Naive B cell (primary cell): Measurements from ENCODE around the gene RFNG. TPM values are rescaled to one million over a fixed set of nuclear protein-coding genes. Genes with fewer than 3 reads are reported as not detected.

ENCODE experiments used
- ATAC-seq, 2 donors: fragments of 150-1000 bp; cut with Tn5 transposase; 2 replicates each; pipeline ENCODE4 v1.10.0; 2021; ENCODE audit warnings: low read depth in 2 of 2, mild to moderate bottlenecking in 2 of 2, moderate library complexity in 2 of 2
- DNase-seq: peaks from one replicate; pipeline ENCODE4 v3.0.0; 2022
- H3K27ac Mint-ChIP-seq, 6 donors: one replicate each; pipeline ENCODE4 v1.8.0; 2020 to 2022; ENCODE audit warnings: mild to moderate bottlenecking in 6 of 6, mixed read lengths in 6 of 6, moderate library complexity in 5 of 6, inconsistent platforms in 2 of 6
- H3K27me3 Mint-ChIP-seq, 3 donors: one replicate each; pipeline ENCODE4 v1.8.0; 2021 to 2022; ENCODE audit warnings: mixed read lengths in 3 of 3, mild to moderate bottlenecking in 1 of 3
- H3K36me3 Mint-ChIP-seq, 2 donors: one replicate each; pipeline ENCODE4 v1.8.0; 2020 to 2022; ENCODE audit warnings: mixed read lengths in 2 of 2, inconsistent platforms in 1 of 2, mild to moderate bottlenecking in 1 of 2
- H3K4me1 Mint-ChIP-seq, 3 donors: one replicate each; pipeline ENCODE4 v1.8.0; 2020 to 2022; ENCODE audit warnings: mixed read lengths in 3 of 3, inconsistent platforms in 1 of 3, mild to moderate bottlenecking in 1 of 3, moderate library complexity in 1 of 3
- H3K4me3 Mint-ChIP-seq, 8 donors: one replicate each; pipeline ENCODE4 v1.8.0; 2020 to 2022; ENCODE audit warnings: mild to moderate bottlenecking in 8 of 8, mixed read lengths in 8 of 8, moderate library complexity in 8 of 8, inconsistent platforms in 2 of 8
- H3K9me3 Mint-ChIP-seq, 7 donors: one replicate each; pipeline ENCODE4 v1.8.0; 2020 to 2022; ENCODE audit warnings: mixed read lengths in 7 of 7, mild to moderate bottlenecking in 5 of 7, inconsistent platforms in 2 of 7, moderate library complexity in 1 of 7
- polyA plus RNA-seq, 6 donors: library from polyadenylated mRNA; unstranded; fragments of 300-500 nt; fragmentation: Illumina TruSeq; gene quantifications; one replicate each; pipeline ENCODE4 v1.2.3, GENCODE V29; 2021; ENCODE audit warnings: low read depth in 6 of 6

Gene RFNG
- polyA plus RNA-seq, 6 donors from 2014 or later, result 2.6 to 7.6 (median 4.8) TPM

DNA sequence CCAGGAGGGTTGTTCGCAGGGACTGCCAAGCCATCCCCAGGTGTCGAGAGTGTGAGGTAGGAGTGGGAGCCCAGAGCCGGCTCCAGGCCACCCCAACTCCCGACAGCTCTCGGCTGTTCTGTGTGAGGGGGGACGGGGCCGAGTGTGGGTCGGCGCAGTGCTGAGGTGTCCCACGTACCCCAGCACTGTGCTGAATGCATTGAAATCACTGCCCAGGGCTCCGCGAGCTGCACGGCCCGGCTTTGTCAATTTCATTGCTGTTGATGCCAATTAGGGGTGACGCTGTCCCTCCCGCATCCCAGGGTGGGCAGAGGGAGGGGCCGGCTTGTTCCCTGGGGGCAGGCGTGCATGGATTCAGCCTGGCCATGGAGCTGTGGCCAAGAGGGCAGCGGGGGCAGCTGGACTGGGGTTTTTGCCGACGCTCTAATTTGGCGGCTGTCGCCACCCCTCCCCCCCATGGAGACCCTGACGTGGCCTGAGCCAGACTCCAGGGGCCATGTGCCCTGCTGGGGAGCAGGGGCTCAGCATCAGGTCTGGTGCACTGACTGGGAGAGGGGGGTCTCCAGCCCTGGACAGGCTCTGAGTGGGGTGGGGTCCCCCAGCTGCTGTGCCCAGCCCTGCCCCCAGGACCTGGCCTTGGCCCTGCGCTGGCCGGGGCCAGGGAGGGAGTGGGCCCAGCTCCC lies 43.2 kb downstream of the RFNG start:
- no peak overlapping the region for H3K27ac Mint-ChIP-seq
- no peak for DNase-seq
- no peak overlapping the region for H3K4me3 Mint-ChIP-seq
- no peaks in the 10 kb centered on the region for H3K27me3 Mint-ChIP-seq
- ATAC-seq, result no peak
- H3K9me3 Mint-ChIP-seq, result no peaks in the 10 kb centered on the region
- no peaks in the 10 kb centered on the region for H3K36me3 Mint-ChIP-seq
- H3K4me1 Mint-ChIP-seq, result no peaks in the 10 kb centered on the region

DNA sequence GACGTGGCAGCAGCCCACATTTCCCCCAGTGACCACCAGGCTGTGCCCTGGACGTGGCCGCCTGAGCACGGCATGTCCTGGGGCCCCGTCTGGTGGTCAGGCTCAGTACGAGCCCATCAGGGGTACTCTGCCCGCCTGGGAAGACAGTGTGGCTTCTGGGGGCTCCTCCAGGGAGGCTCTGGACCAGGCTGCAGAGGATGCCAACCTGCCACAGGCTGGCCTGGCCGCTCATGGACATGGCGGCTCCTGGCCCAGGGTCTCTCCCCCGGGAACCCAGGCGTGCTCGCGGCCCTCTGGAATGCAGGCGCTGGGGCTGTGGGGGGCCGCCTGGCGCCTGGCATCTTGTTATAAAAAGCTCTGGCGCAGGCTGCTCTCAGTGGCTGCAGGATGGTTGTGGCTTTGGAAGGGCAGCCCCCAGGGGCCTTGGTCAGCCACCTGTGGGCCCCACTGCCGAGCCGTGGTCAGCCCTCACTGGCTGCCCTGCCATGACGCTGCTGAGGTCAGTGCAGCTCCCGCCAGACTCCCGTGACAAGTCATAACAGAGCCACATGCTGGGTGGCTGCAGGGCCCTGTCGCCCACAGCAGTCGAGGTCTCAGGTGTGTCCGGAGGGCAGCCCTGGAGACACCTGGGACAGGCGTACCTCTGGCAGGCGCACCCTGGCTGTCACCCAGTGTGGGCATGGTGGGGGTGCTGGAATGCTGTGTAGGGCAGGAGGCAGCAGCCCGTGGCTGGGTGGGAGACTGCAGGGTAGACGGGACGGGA lies 43.9 kb downstream of the RFNG start:
- Mint-ChIP-seq H3K4me3 (no peak overlapping the region), H3K27ac (no peak overlapping the region), H3K4me1 (no peaks in the 10 kb centered on the region), H3K27me3 (no peaks in the 10 kb centered on the region), H3K36me3 (no peaks in the 10 kb centered on the region), H3K9me3 (no peaks in the 10 kb centered on the region)
- ATAC-seq (no peak), DNase-seq (no peak)

DNA sequence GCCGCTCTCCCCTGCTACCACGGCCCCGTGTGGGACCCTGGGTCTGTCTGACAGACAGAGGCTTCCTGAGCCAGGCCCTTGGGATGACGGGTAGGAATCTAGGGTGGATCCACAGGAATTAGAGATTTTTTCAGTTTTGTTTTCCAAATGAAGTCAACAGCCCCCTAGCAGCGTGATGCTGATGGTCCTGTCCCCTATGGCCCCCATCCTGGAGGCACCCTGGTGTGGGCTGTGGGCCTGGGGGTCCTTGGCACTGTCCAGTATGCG lies 44.5 kb downstream of the RFNG start:
- no peaks in the 10 kb centered on the region for H3K4me1 Mint-ChIP-seq
- no peak for ATAC-seq
- H3K27ac Mint-ChIP-seq, result no peak overlapping the region
- H3K27me3 Mint-ChIP-seq, result no peaks in the 10 kb centered on the region
- H3K36me3 Mint-ChIP-seq, result no peaks in the 10 kb centered on the region
- no peaks in the 10 kb centered on the region for H3K9me3 Mint-ChIP-seq
- DNase-seq, result no peak
- no peak overlapping the region for H3K4me3 Mint-ChIP-seq

DNA sequence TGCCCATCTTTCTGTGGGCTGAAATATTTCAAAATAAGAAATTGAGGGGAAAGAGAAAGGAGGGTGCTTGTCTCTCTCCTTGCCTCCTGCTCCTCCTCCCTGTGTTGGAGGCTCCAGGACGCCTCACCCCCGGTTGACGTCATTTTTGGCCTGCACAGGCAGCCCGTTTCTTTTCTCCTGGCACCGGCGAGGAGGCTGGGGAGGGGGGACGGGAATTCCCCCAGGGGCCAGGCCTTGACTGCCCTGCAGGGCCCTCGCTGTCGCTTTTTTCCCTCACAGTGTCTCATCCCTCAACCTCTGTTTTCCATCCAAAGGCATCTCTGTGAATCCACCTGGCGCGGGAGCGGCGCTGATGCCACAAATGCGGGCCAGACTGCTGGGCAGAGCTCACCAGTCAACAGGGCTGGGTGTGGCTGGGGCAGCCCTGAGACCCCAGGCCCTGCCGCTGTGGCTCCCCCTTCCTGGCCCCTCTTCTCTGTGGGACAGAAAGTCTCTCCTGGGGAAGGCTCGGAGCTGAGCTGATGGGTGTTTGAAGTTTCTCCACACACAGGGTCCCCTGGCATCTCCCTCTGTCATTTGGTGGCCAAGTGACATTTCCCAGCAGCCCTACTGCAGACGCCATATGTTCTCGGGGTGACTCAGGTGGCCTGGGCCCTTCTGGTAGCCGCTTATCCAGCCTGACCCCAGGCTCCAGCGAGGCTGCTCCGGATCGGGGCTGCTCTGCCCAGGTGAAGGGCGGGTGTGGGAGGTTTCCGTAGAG lies 45.0 kb downstream of the RFNG start:
- H3K27ac Mint-ChIP-seq, result no peak overlapping the region
- DNase-seq (no peak), ATAC-seq (no peak)
- no peaks in the 10 kb centered on the region for H3K9me3 Mint-ChIP-seq
- H3K4me3 Mint-ChIP-seq, result no peak overlapping the region
- H3K36me3 Mint-ChIP-seq, result no peaks in the 10 kb centered on the region
- no peaks in the 10 kb centered on the region for H3K27me3 Mint-ChIP-seq
- no peaks in the 10 kb centered on the region for H3K4me1 Mint-ChIP-seq

DNA sequence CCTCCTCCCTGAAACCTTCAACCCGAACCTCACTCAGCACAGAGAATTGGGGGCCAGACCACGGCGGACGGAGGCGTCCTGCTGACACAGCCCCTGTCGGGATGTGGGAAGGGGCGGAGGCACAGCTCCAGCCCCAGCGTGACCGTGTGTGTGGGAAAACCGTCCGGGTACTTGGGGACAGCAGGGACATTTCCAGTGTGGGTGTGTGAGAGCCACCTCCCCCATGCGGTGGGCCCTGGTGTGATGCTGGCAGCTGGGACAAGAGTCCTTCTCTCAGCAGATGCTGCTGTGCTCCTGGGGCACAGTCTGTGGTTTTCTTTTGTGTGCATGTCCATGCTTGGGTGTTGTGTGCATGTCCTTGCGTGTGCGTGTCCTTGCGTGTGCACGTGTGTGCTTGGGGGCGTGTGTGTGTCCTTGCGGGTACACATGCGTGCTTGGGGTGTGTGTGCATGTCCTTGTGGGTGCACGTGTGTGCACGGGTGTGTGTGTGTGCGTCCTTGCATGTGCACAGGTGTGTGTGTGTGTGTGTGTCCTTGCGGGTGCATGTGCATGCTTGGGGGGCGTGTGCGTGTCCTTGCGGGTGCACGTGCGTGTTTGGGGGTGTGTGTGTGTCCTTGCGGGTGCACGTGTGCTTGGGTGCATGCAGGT lies 45.8 kb downstream of the RFNG start:
- H3K36me3 Mint-ChIP-seq, result no peaks in the 10 kb centered on the region
- H3K27ac Mint-ChIP-seq, result no peak overlapping the region
- ATAC-seq (no peak), DNase-seq (no peak)
- no peaks in the 10 kb centered on the region for H3K9me3 Mint-ChIP-seq
- no peaks in the 10 kb centered on the region for H3K4me1 Mint-ChIP-seq
- H3K4me3 Mint-ChIP-seq, result peak overlapping the region in 1 of 8 donors; percentile 29
- H3K27me3 Mint-ChIP-seq, result no peaks in the 10 kb centered on the region

DNA sequence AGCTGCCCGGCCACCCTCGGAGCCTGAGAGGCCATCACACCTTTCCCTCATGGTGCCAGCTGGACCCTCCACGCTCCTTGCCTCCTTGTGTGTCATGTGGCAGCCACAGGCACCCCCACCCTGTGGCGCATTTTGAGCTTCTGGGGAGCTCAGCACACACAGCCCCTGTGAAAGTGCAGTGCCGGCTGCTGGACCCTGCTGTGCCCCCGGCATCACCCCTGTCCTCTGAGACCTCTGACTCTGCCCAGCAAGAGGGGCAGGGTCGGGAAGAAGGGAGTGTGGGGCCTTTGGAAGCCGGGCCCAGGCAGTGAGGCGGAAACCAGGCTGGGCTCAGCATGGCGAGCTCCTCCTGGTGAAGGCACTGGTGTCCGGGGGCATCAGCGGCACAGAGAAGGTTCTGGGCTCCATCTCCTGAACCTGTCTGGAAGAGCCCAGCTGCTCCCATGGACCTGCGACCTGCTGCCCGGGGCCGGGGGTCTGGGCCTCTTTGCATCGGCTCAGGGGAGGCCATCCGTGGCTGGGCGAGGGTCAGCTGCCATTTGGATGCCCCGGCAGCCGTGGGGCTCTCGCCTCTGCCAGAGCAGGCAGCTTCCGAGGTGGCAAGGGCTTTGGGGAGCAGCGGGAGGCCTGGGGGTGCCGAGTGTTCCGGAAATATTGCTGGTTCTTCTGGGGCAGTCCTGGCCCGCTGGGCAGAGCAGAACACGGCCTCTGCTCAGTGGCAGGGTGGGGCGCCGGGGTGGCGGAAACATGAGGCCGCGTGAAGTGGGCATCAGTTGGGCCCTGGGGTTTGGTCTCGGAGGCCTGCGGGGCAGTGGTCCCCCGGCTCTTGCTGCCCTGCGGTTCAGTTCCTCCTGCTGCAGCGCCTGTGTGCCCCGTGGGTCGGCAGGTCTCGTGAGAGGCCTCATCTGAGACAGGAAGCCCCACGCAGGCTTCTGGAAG lies 46.8 kb downstream of the RFNG start:
- peaks cover 0 to 4% (median 0%) of the 10 kb centered on the region in 3 donors for H3K4me1 Mint-ChIP-seq
- no peak overlapping the region for H3K27ac Mint-ChIP-seq
- ATAC-seq, result no peak
- no peak for DNase-seq
- H3K36me3 Mint-ChIP-seq, result no peaks in the 10 kb centered on the region
- no peaks in the 10 kb centered on the region for H3K27me3 Mint-ChIP-seq
- no peak overlapping the region for H3K4me3 Mint-ChIP-seq
- no peaks in the 10 kb centered on the region for H3K9me3 Mint-ChIP-seq

DNA sequence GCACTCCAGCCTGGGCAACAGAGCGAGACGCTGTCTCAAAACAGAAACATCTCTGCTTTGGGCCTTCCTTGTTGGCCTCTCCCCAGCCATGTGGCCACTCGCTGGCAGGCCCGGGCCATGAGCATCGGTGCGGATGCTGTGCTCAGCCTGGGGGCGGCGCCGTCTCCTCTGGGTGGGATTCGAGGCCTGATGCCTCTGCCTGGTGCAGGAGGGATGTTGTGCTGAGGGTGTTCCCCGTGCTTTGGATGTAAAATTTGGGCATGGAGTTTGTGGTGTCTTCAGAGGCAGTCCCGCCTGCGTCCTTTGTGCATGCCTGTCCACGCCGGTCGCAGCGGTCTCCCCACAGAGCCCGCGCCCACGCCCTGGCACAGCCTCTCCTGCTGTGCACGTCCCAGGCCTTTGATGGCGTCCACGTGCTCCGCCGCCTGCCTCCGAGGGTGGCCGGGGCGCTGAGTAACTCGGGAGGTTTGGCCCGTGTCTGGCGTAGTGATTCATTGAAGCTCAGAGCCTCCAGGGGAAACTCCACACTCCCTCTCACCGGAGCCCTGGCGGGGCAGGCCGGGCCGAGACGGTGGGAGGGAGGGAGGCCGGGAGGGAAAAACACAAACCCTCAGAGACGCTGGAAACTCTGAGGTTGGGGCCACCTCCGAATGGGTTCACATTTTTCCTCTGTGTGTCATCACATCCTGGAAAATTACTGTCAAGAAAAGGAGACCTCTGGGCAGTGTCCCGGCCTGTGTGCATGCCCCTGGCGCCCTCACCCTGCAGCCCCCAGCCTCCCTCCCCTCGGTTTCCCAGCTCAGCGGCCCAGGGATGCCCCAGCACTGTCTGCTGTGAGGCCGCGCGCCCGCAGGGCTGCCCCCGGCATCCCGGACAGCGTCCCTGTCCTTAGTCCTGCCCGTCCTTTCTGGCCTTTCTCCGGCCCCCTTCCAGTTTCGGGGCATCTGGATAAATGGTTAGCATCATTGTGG lies 47.9 kb downstream of the RFNG start:
- no peak overlapping the region for H3K4me3 Mint-ChIP-seq
- H3K4me1 Mint-ChIP-seq, result peaks cover 0 to 4% (median 0%) of the 10 kb centered on the region in 3 donors
- no peak for ATAC-seq

DNA sequence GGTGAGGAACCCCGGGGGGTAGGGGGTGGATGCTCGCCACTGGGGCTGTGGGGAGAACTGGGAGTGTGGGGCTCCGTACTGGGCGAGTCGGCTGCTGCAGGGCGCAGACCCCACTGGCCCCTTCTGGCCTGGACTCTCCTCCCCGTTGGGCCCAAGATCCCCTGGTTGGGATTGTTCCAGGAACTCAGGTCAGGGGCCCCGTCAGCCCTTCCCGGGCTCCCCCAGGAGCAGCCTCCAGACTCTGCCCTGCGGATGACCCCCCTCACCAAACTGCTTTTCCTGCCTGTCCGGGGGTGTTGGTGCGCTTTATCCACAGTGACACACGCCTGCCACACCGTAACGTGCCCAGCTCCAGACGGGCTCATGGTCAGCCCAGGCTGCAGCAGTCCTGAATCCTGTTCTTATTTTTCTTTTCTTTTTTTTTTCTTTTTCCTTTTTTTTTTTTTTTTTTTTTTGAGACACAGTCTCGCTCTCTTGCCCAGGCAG lies 50.0 kb downstream of the RFNG start:
- no peaks in the 10 kb centered on the region for H3K36me3 Mint-ChIP-seq
- ATAC-seq (no peak), DNase-seq (no peak)
- H3K4me3 Mint-ChIP-seq, result no peak overlapping the region
- H3K4me1 Mint-ChIP-seq, result peaks cover 0 to 4% (median 0%) of the 10 kb centered on the region in 3 donors
- no peak overlapping the region for H3K27ac Mint-ChIP-seq
- no peaks in the 10 kb centered on the region for H3K27me3 Mint-ChIP-seq
- H3K9me3 Mint-ChIP-seq, result no peaks in the 10 kb centered on the region

More for the DNA sequence above, 47.9 kb downstream of the RFNG start:
- no peak for DNase-seq
- no peak overlapping the region for H3K27ac Mint-ChIP-seq
- no peaks in the 10 kb centered on the region for H3K36me3 Mint-ChIP-seq
- no peaks in the 10 kb centered on the region for H3K27me3 Mint-ChIP-seq
- no peaks in the 10 kb centered on the region for H3K9me3 Mint-ChIP-seq

DNA sequence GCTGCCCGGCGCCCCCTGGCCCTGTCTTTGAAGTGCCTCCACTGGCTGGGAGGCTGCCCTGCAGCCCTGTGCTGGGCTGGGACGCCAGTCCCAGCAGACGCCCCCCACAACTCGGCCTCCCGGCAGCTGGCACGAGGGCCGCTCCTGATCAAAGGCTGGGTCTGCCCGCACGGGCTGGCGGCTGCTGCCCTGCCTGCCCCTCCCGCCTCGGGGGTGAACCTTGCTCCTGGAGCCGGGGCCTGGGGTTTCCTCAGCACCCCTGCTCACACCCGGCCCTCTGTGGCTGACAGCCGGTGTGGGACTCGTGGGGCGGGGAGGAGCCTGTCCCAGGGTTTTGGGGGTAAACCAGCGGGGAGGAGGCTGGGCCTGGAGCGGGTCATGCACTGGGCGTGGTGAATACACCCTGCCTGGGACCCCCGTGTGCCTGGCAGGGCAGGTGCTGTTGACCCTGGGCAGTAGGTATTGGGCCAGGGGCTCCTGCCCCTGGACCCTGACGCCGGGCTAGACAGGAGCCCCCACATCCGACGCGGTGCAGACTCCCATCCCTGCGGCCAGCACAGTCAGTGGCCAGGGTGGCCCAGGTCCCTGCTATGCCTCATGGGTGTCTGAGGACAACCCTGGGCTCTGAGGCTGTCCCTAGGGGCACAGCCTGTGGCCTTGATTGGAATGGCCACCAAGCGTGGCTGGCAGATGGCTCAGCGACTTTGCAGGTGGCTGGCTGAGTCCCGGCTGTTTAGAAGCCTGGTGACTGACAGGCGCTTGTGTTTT lies 50.6 kb downstream of the RFNG start:
- H3K4me3 Mint-ChIP-seq, result no peak overlapping the region
- no peaks in the 10 kb centered on the region for H3K36me3 Mint-ChIP-seq
- ATAC-seq, result no peak
- no peaks in the 10 kb centered on the region for H3K9me3 Mint-ChIP-seq
- no peak for DNase-seq
- no peaks in the 10 kb centered on the region for H3K27me3 Mint-ChIP-seq
- no peak overlapping the region for H3K27ac Mint-ChIP-seq
- peaks cover 0 to 4% (median 0%) of the 10 kb centered on the region in 3 donors for H3K4me1 Mint-ChIP-seq

DNA sequence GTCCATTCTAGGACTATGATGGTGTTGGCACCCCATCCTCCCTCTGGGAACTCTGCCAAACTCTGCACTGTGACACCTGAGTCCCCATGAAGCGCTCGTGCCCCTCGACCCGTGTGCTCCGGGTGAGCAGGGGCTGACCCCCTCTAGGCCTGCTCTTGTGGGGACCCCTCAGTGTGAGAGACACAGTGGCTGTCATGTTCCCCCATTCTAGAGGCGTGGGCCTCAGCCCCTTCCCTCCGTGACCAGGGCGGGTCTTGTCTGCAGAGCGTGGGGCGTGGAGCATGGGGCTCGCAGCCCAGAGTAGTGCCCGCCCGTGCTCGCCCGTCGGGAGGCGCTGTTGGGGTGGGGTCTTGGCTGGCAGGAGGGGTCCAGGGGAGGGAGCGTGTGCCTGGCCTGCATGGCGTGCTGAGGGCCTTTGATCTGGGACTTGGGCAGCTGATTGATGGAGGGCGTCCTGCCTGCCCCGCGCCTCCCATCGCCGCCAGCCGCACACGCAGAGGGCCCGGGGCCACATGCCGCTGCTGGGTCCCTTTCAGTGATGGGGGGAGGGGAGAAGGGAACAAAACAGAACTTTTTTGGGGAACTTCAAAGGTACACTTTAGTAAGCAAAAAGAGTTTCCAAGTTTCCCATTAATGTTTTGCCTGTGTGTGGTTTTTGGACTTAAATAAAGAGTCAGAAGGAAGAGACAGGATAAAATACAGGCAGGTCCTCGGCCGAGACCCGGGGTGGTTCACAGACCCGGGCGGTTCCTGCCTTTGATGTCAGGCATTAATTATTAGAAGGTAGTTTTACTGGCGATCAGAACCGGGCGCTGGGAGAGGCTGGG lies 51.4 kb downstream of the RFNG start:
- Mint-ChIP-seq H3K27me3 (no peaks in the 10 kb centered on the region), H3K36me3 (no peaks in the 10 kb centered on the region), H3K9me3 (no peaks in the 10 kb centered on the region), H3K27ac (no peak overlapping the region), H3K4me1 (peaks cover 0 to 4% (median 0%) of the 10 kb centered on the region in 3 donors), H3K4me3 (no peak overlapping the region)
- DNase-seq (no peak), ATAC-seq (no peak)

DNA sequence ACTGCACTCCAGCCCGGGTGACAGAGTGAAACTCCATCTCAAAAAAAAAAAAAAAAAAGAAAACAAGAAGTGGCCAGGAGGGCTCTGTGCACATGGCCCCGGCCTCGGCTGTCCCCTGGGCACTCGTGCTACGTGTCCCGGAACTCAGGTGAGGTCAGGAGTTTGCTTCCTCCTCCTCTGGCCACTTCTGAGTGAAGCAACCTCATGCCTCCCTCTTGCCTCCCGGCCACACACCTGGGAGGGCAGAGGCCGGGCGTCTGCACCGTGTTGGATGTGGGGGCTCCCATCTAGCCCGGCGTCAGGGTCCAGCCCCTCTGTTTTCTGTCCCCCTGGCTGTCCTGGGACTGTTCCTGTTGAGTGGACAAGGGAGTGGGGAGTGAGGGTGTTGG lies 52.0 kb downstream of the RFNG start:
- no peaks in the 10 kb centered on the region for H3K36me3 Mint-ChIP-seq
- no peak overlapping the region for H3K27ac Mint-ChIP-seq
- DNase-seq, result no peak
- no peaks in the 10 kb centered on the region for H3K27me3 Mint-ChIP-seq
- no peak overlapping the region for H3K4me3 Mint-ChIP-seq
- ATAC-seq, result no peak
- no peaks in the 10 kb centered on the region for H3K9me3 Mint-ChIP-seq
- peaks cover 0 to 4% (median 0%) of the 10 kb centered on the region in 3 donors for H3K4me1 Mint-ChIP-seq
